Neural progenitor cell (in vitro differentiated cells): ENCODE measurements around the gene ASIC3. TPM values are rescaled to one million over a fixed set of nuclear protein-coding genes. Genes with fewer than 3 reads are reported as not detected.

ENCODE experiments used
- DNase-seq: peaks from one replicate; pipeline ENCODE4 v3.0.0-alpha.2; 2016; ENCODE audit warnings: low spot score
- H2AFZ ChIP-seq: fragments of 200-600 bp; sonication (generic); replicated peaks from 2 replicates; pipeline ENCODE4 v1.6.1; 2016; ENCODE audit warnings: antibody characterized with exemption
- H3F3A ChIP-seq: fragments of 200-600 bp; sonication (generic); 2 replicates; pipeline ENCODE4 v1.6.1; 2016; ENCODE audit warnings: antibody characterized with exemption, low read depth
- H3K27ac ChIP-seq: fragments of 200-600 bp; sonication (generic); 2 replicates; pipeline ENCODE4 v1.5.1; 2016; ENCODE audit warnings: mild to moderate bottlenecking
- H3K27me3 ChIP-seq: fragments of 200-600 bp; sonication (generic); 2 replicates; pipeline ENCODE4 v1.6.1; 2016; ENCODE audit warnings: mild to moderate bottlenecking, moderate library complexity
- H3K36me3 ChIP-seq: fragments of 200-600 bp; sonication (generic); 2 replicates; pipeline ENCODE4 v1.5.1; 2016
- H3K4me1 ChIP-seq: fragments of 200-600 bp; sonication (generic); 2 replicates; pipeline ENCODE4 v1.6.1; 2016; ENCODE audit warnings: mixed run types
- H3K4me2 ChIP-seq: fragments of 200-600 bp; sonication (generic); 2 replicates; pipeline ENCODE4 v1.6.1; 2016
- H3K4me3 ChIP-seq: fragments of 200-600 bp; sonication (generic); 2 replicates; pipeline ENCODE4 v1.5.1; 2016
- H3K79me2 ChIP-seq: fragments of 200-600 bp; sonication (generic); 2 replicates; pipeline ENCODE4 v1.6.1; 2016; ENCODE audit warnings: low read depth
- H3K9ac ChIP-seq: fragments of 200-600 bp; sonication (generic); 2 replicates; pipeline ENCODE4 v1.6.1; 2016
- H3K9me3 ChIP-seq: fragments of 200-600 bp; sonication (generic); 2 replicates; pipeline ENCODE4 v1.5.1; 2016; ENCODE audit warnings: low read depth
- H4K20me1 ChIP-seq: fragments of 200-600 bp; sonication (generic); 2 replicates; pipeline ENCODE4 v1.6.1; 2016; ENCODE audit warnings: low read depth
- H3K27ac Mint-ChIP-seq: 3 replicates; pipeline ENCODE4 v1.8.0; 2021; ENCODE audit warnings: mixed read lengths
- H3K27me3 Mint-ChIP-seq: 2 replicates; pipeline ENCODE4 v1.8.0; 2022; ENCODE audit warnings: low read depth, mild to moderate bottlenecking, inconsistent platforms, moderate library complexity, mixed read lengths; ENCODE audit not compliant: insufficient read depth
- H3K36me3 Mint-ChIP-seq: 3 replicates; pipeline ENCODE4 v1.8.0; 2021; ENCODE audit warnings: mixed read lengths
- H3K4me1 Mint-ChIP-seq: 3 replicates; pipeline ENCODE4 v1.8.0; 2021; ENCODE audit warnings: mixed read lengths
- H3K4me3 Mint-ChIP-seq: 3 replicates; pipeline ENCODE4 v1.8.0; 2021; ENCODE audit warnings: mild to moderate bottlenecking, moderate library complexity, mixed read lengths
- H3K9me3 Mint-ChIP-seq: 3 replicates; pipeline ENCODE4 v1.8.0; 2020; ENCODE audit warnings: mixed read lengths
- CTCF ChIP-seq: fragments of 200-600 bp; sonication (generic); IDR thresholded peaks from 2 replicates; pipeline ENCODE4 v1.5.1; 2017; ENCODE audit warnings: antibody characterized with exemption, mild to moderate bottlenecking
- EZH2 ChIP-seq: fragments of 200-600 bp; sonication (generic); IDR thresholded peaks from 2 replicates; pipeline ENCODE4 v1.6.1; 2017; ENCODE audit warnings: antibody characterized with exemption, mild to moderate bottlenecking, moderate library complexity
- EZH2phosphoT487 ChIP-seq: fragments of 200-600 bp; sonication (generic); IDR thresholded peaks from 2 replicates; pipeline ENCODE4 v1.6.1; 2017; ENCODE audit warnings: antibody characterized with exemption
- total RNA-seq: library from RNA; depleted of rRNA; stranded (reverse); fragments of >200 nt; gene quantifications from 2 replicates; pipeline ENCODE4 v1.2.3, GENCODE V29; 2015; ENCODE audit warnings: low replicate concordance

Gene ASIC3
- total RNA-seq, 1 donor from 2014 or later: not detected

- Histone ChIP-seq H3K9ac (peak within 1 kb of the TSS; percentile 7), H3K4me2 (peak within 1 kb of the TSS; percentile 97), H3K27me3 (peaks cover 21% of the 10 kb centered on the region), H2AFZ (peak within 1 kb of the TSS; percentile 74), H3K36me3 (no peaks in the 10 kb centered on the region), H3K27ac (peak within 1 kb of the TSS; percentile 21), H3K79me2 (peaks cover 51% of the 10 kb centered on the region), H3K4me1 (peaks cover 46% of the 10 kb centered on the region), H3F3A (peaks cover 64% of the 10 kb centered on the region), H4K20me1 (peaks cover 46% of the 10 kb centered on the region), H3K4me3 (peak within 1 kb of the TSS; percentile 88), H3K9me3 (no peaks in the 10 kb centered on the region)
- peaks cover 18% of the 10 kb centered on the region for H3K27me3 Mint-ChIP-seq
- no peaks in the 10 kb centered on the region for H3K9me3 Mint-ChIP-seq
- H3K4me1 Mint-ChIP-seq: peaks cover 42% of the 10 kb centered on the region
- peak; percentile 95 for DNase-seq
- peak within 1 kb of the TSS; percentile 86 for H3K27ac Mint-ChIP-seq
- peaks cover 2% of the 10 kb centered on the region for H3K36me3 Mint-ChIP-seq
- no peak for TF ChIP-seq CTCF
- H3K4me3 Mint-ChIP-seq: peak within 1 kb of the TSS; percentile 94
Measured at GRCh38 chr7:151085691-151086620, 37.6 kb downstream of the ASIC3 start, which contains the start of gene AGAP3. Gene AGAP3 (plus strand): TSS chr7:151086475. CDS start chr7:151086742, 267 bp downstream.

- Histone ChIP-seq H3K4me2 (peak overlapping the region; percentile 97), H3K9me3 (no peaks in the 10 kb centered on the region), H4K20me1 (peaks cover 55% of the 10 kb centered on the region), H3K79me2 (peaks cover 59% of the 10 kb centered on the region), H3K4me3 (peak overlapping the region; percentile 88), H3K27ac (no peak overlapping the region), H3K36me3 (no peaks in the 10 kb centered on the region), H3K27me3 (peaks cover 21% of the 10 kb centered on the region), H3K4me1 (peaks cover 43% of the 10 kb centered on the region), H3F3A (peaks cover 62% of the 10 kb centered on the region), H2AFZ (no peak overlapping the region), H3K9ac (peak overlapping the region; percentile 7)
- H3K4me3 Mint-ChIP-seq: peak overlapping the region; percentile 94
- no peaks in the 10 kb centered on the region for H3K9me3 Mint-ChIP-seq
- peak; percentile 77 for DNase-seq
- H3K27me3 Mint-ChIP-seq: peaks cover 20% of the 10 kb centered on the region
- peak overlapping the region; percentile 86 for H3K27ac Mint-ChIP-seq
- H3K36me3 Mint-ChIP-seq: peaks cover 4% of the 10 kb centered on the region
- TF ChIP-seq EZH2phosphoT487 (no peak), EZH2 (no peak), CTCF (no peak)
- peaks cover 49% of the 10 kb centered on the region for H3K4me1 Mint-ChIP-seq
Measured at GRCh38 chr7:151086802-151087244, 38.5 kb downstream of the ASIC3 start.

- peaks cover 23% of the 10 kb centered on the region for H3K27me3 Mint-ChIP-seq
- peaks cover 46% of the 10 kb centered on the region for H3K4me1 Mint-ChIP-seq
- peaks cover 56% of the 10 kb centered on the region for H4K20me1 ChIP-seq
- peak overlapping the region; percentile 94 for H3K4me3 Mint-ChIP-seq
- no peak overlapping the region for H3K27ac Mint-ChIP-seq
- no peak overlapping the region for H2AFZ ChIP-seq
- peaks cover 63% of the 10 kb centered on the region for H3K79me2 ChIP-seq
- TF ChIP-seq EZH2 (peak; percentile 31), CTCF (peak; percentile 44), EZH2phosphoT487 (no peak)
- no peaks in the 10 kb centered on the region for H3K9me3 Mint-ChIP-seq
- peaks cover 21% of the 10 kb centered on the region for H3K27me3 ChIP-seq
- H3K9ac ChIP-seq: peak overlapping the region; percentile 28
- peaks cover 4% of the 10 kb centered on the region for H3K36me3 Mint-ChIP-seq
- H3F3A ChIP-seq: peaks cover 57% of the 10 kb centered on the region
- H3K4me1 ChIP-seq: peaks cover 37% of the 10 kb centered on the region
- DNase-seq: peak; percentile 69
- H3K27ac ChIP-seq: no peak overlapping the region
- H3K4me2 ChIP-seq: peak overlapping the region; percentile 97
- no peaks in the 10 kb centered on the region for H3K9me3 ChIP-seq
- H3K36me3 ChIP-seq: no peaks in the 10 kb centered on the region
- peak overlapping the region; percentile 88 for H3K4me3 ChIP-seq
Measured at GRCh38 chr7:151087245-151088018, 39.1 kb downstream of the ASIC3 start.
